Colonic mucosa (tissue), 4 donors: Measurements from ENCODE around the gene SPRED3. TPM values are rescaled to one million over a fixed set of nuclear protein-coding genes. Genes with fewer than 3 reads are reported as not detected.

ENCODE experiments used
- DNase-seq: peaks from one replicate; pipeline ENCODE4 v3.0.0-alpha.2; 2020
- H3K27ac ChIP-seq: fragments of 200-600 bp; one replicate; pipeline ENCODE4 v1.8.0; 2021
- H3K27me3 ChIP-seq: fragments of 200-600 bp; one replicate; pipeline ENCODE4 v1.8.0; 2021
- H3K36me3 ChIP-seq: fragments of 200-600 bp; one replicate; pipeline ENCODE4 v1.8.0; 2021
- H3K4me1 ChIP-seq: fragments of 200-600 bp; one replicate; pipeline ENCODE4 v1.8.0; 2021; ENCODE audit warnings: mild to moderate bottlenecking
- H3K4me3 ChIP-seq: fragments of 200-600 bp; one replicate; pipeline ENCODE4 v1.8.0; 2021
- H3K9ac ChIP-seq, 2 donors: one replicate each; pipeline ENCODE4 v1.7.0; 2013; ENCODE audit warnings: control low read depth in 2 of 2, low read depth in 2 of 2, low read length in 2 of 2
- H3K9me3 ChIP-seq: fragments of 200-600 bp; one replicate; pipeline ENCODE4 v1.8.0; 2021
- CTCF ChIP-seq: fragments of 200-600 bp; IDR thresholded peaks from one replicate; pipeline ENCODE4 v1.8.0; 2022; ENCODE audit warnings: antibody characterized with exemption, mild to moderate bottlenecking
- intact Hi-C: fragments of 100-400 bp; cut with DNase I; formaldehyde crosslinking; loops from one replicate; pipeline ENCODE4 v1.14.1; 2022
- total RNA-seq, 2 donors: library from RNA; stranded (reverse); fragmentation: NEBNext Ultra II Directional in 1 of 2; extraction: Animal tissue kit (Norgen Biotek cat#: 25700) in 1 of 2; gene quantifications; one replicate each; pipeline ENCODE4 v1.2.1, GENCODE V29; 2021
- donor health status: healthy.
- donor health status: DM: no; HTN: no; CAD: no.
- donor health status: DM: no; HTN: no; CAD: no.

SPRED3 gene
- total RNA-seq, 2 donors from 2014 or later = 0.61 to 0.99 TPM

GRCh38 chr19:38386300-38386970 is 2.1 kb upstream of the SPRED3 start:
- Histone ChIP-seq H3K27me3 (peaks cover 17% of the 10 kb centered on the region), H3K36me3 (peaks cover 10% of the 10 kb centered on the region), H3K4me3 (no peak overlapping the region), H3K9me3 (no peaks in the 10 kb centered on the region), H3K9ac (no peak overlapping the region), H3K27ac (no peak overlapping the region), H3K4me1 (peaks cover 14% of the 10 kb centered on the region)
- intact Hi-C loops = no loop called here
- DNase-seq = no peak
- TF ChIP-seq CTCF = no peak

- Histone ChIP-seq H3K36me3 (peaks cover 4% of the 10 kb centered on the region), H3K27ac (peak overlapping the region; percentile 37), H3K9me3 (no peaks in the 10 kb centered on the region), H3K27me3 (peaks cover 17% of the 10 kb centered on the region), H3K9ac (peak overlapping the region in 1 of 2 donors; percentile 40), H3K4me3 (peak overlapping the region; percentile 44), H3K4me1 (peaks cover 14% of the 10 kb centered on the region)
- intact Hi-C loops = no loop called here
- TF ChIP-seq CTCF = no peak
- peak; percentile 27 for DNase-seq
These were observed 1.4 kb upstream of the SPRED3 start for GRCh38 chr19:38386971-38387549.

- DNase-seq = peak; percentile 88
- Histone ChIP-seq H3K4me1 (peaks cover 14% of the 10 kb centered on the region), H3K36me3 (no peaks in the 10 kb centered on the region), H3K27ac (peak within 1 kb of the TSS; percentile 37), H3K27me3 (peaks cover 17% of the 10 kb centered on the region), H3K4me3 (peak within 1 kb of the TSS; percentile 44), H3K9ac (peak within 1 kb of the TSS; percentile 40 to 47), H3K9me3 (no peaks in the 10 kb centered on the region)
- TF ChIP-seq CTCF = no peak
- intact Hi-C loops = no loop called here
These were observed 748 bp upstream of the SPRED3 start, which contains the start of gene GGN for GRCh38 chr19:38387550-38388348. Gene GGN (minus strand): TSS chr19:38388034. CDS start chr19:38387261, 773 bp downstream.

- Histone ChIP-seq H3K36me3 (no peaks in the 10 kb centered on the region), H3K27me3 (peaks cover 17% of the 10 kb centered on the region), H3K4me3 (peak overlapping the region; percentile 44), H3K27ac (no peak overlapping the region), H3K4me1 (peaks cover 14% of the 10 kb centered on the region), H3K9ac (peak overlapping the region in 1 of 2 donors; percentile 35), H3K9me3 (no peaks in the 10 kb centered on the region)
- TF ChIP-seq CTCF = no peak
- intact Hi-C loops = no loop called here
- no peak for DNase-seq
These were observed 816 bp downstream of the SPRED3 start for GRCh38 chr19:38389101-38389925.
